ENCODE data around the gene LRRC49. TPM values are rescaled to one million over a fixed set of nuclear protein-coding genes. Genes with fewer than 3 reads are reported as not detected.

Gene LRRC49
- total and polyA plus RNA-seq, 2 experiments from 2014 or later: 8.5 to 14.6 TPM

- Mint-ChIP-seq H3K4me3 (no peak overlapping the region), H3K4me1 (no peaks in the 10 kb centered on the region), H3K27ac (no peak overlapping the region), H3K27me3 (ENCODE audit: insufficient read depth, low read depth, poor library complexity) (no peaks in the 10 kb centered on the region), H3K9me3 (peaks cover 40% of the 10 kb centered on the region), H3K36me3 (ENCODE audit: low read depth) (peaks cover 47% of the 10 kb centered on the region)
- Histone ChIP-seq H3K36me3 (ENCODE audit: insufficient read depth) (peaks cover 20% of the 10 kb centered on the region), H4K20me1 (replicated peaks; ENCODE audit: insufficient read depth) (no peaks in the 10 kb centered on the region), H3K79me2 (replicated peaks; ENCODE audit: insufficient read depth) (no peaks in the 10 kb centered on the region), H3F3A (replicated peaks; ENCODE audit: low read depth) (no peaks in the 10 kb centered on the region), H2AFZ (no peak overlapping the region), H3K27ac (ENCODE audit: low read depth) (no peak overlapping the region), H3K27me3 (ENCODE audit: insufficient read depth) (no peaks in the 10 kb centered on the region), H3K4me3 (no peak overlapping the region), H3K9me2 (ENCODE audit: insufficient read depth) (no peaks in the 10 kb centered on the region), H3K4me2 (no peak overlapping the region), H3K4me1 (ENCODE audit: insufficient read depth) (no peaks in the 10 kb centered on the region)
- no peak for ATAC-seq
- no peak for DNase-seq (ENCODE audit: low spot score)
- TF ChIP-seq CTCF (conservative IDR thresholded peaks at IDR 0.05; ENCODE audit: low read depth in 2 of 2): no peak
- TF ChIP-seq POLR2AphosphoS5 (IDR thresholded peaks at IDR 0.05; ENCODE audit: low read depth): no peak
- TF ChIP-seq STAT1 (IDR thresholded peaks at IDR 0.05; ENCODE audit: unreplicated experiment): no peak
- no peak for TF ChIP-seq JUNB (IDR thresholded peaks at IDR 0.05; ENCODE audit: unreplicated experiment)
- TF ChIP-seq ZNF331 (CRISPR knock-in tag; IDR thresholded peaks at IDR 0.05; ENCODE audit: low read depth): no peak
- no peak for TF ChIP-seq NANOG (IDR thresholded peaks at IDR 0.05; ENCODE audit: borderline replicate concordance)
- TF ChIP-seq EZH2phosphoT487 (IDR thresholded peaks at IDR 0.05; ENCODE audit: unreplicated experiment): no peak
- no peak for TF ChIP-seq ETS1 (IDR thresholded peaks at IDR 0.05)
- no peak for TF ChIP-seq ZNF114 (CRISPR knock-in tag; IDR thresholded peaks at IDR 0.05)
- no peak for TF ChIP-seq REST (IDR thresholded peaks at IDR 0.05; ENCODE audit: unreplicated experiment)
- TF ChIP-seq ZNF462 (CRISPR knock-in tag; IDR thresholded peaks at IDR 0.05): no peak
- TF ChIP-seq EZH2 (IDR thresholded peaks at IDR 0.05; ENCODE audit: low read depth, unreplicated experiment): no peak
- no peak for TF ChIP-seq CREB1 (CRISPR knock-in tag; IDR thresholded peaks at IDR 0.05; ENCODE audit: low read depth)
These were observed 102.9 kb downstream of the LRRC49 start for GRCh38 chr15:70995383-70995970.

Measured in GM23338 (cell line).